H1 (cell line): ENCODE results near the gene TTC31. TPM values are rescaled to one million over a fixed set of nuclear protein-coding genes. Genes with fewer than 3 reads are reported as not detected.

Experiments
- ASH2L ChIP-seq: fragments of 200-600, 300-600 bp; sonication (generic); IDR thresholded peaks from one replicate; pipeline ENCODE4 v1.7.1; 2017; ENCODE audit warnings: low read length
- BACH1 ChIP-seq: IDR thresholded peaks from 2 replicates; pipeline ENCODE4 v1.6.1; 2012; ENCODE audit warnings: low read length, improper control_type of control experiment
- CREB1 ChIP-seq: IDR thresholded peaks from 2 replicates; pipeline ENCODE4 v1.6.1; 2012; ENCODE audit warnings: inconsistent platforms
- CTBP2 ChIP-seq: IDR thresholded peaks from 2 replicates; pipeline ENCODE4 v1.7.0; 2011; ENCODE audit warnings: borderline replicate concordance, mild to moderate bottlenecking, moderate library complexity, mixed read lengths, low read length; ENCODE audit not compliant: insufficient read depth, insufficient read length
- CTCF ChIP-seq, 3 experiments: IDR thresholded peaks; 1 replicate in 2 of 3; 2 replicates in 1 of 3; pipeline versions ENCODE4 v1.5.1 to v1.6.1; 2011; ENCODE audit warnings: low read length in 3 of 3, mild to moderate bottlenecking in 3 of 3, inconsistent platforms in 2 of 3, low read depth in 1 of 3, moderate library complexity in 1 of 3; ENCODE audit not compliant: insufficient read depth in 1 of 3; ENCODE audit errors: control extremely low read depth in 1 of 3
- EGR1 ChIP-seq: IDR thresholded peaks from 2 replicates; pipeline ENCODE4 v1.6.1; 2011; ENCODE audit warnings: low read depth, low read length, borderline replicate concordance
- EP300 ChIP-seq, 2 experiments: IDR thresholded peaks; 1 replicate in 1 of 2; 2 replicates in 1 of 2; pipeline ENCODE4 v1.6.1; 2011 to 2012; ENCODE audit warnings: low read depth in 2 of 2, low read length in 2 of 2, mild to moderate bottlenecking in 2 of 2, borderline replicate concordance in 1 of 2, inconsistent platforms in 1 of 2, moderate library complexity in 1 of 2
- EZH2 ChIP-seq: fragments of 200-600 bp; sonication (generic); IDR thresholded peaks from 2 replicates; pipeline ENCODE4 v1.7.1; 2012; ENCODE audit warnings: low read depth, mild to moderate bottlenecking, moderate library complexity, low read length, inconsistent platforms; ENCODE audit not compliant: severe bottlenecking
- GTF2F1 ChIP-seq: IDR thresholded peaks from 2 replicates; pipeline ENCODE4 v1.6.1; 2012; ENCODE audit warnings: low read depth, low read length, improper control_type of control experiment, borderline replicate concordance
- JUN ChIP-seq: IDR thresholded peaks from 2 replicates; pipeline ENCODE4 v1.6.1; 2011; ENCODE audit warnings: low read depth, mild to moderate bottlenecking, improper control_type of control experiment, low read length
- MAFK ChIP-seq: IDR thresholded peaks from 2 replicates; pipeline ENCODE4 v1.6.1; 2012; ENCODE audit warnings: low read depth, mild to moderate bottlenecking, improper control_type of control experiment, low read length
- NRF1 ChIP-seq: IDR thresholded peaks from 2 replicates; pipeline ENCODE4 v1.6.1; 2011; ENCODE audit warnings: mild to moderate bottlenecking, low read depth, low read length, improper control_type of control experiment
- SIX5 ChIP-seq: IDR thresholded peaks from 2 replicates; pipeline ENCODE4 v1.6.1; 2011; ENCODE audit warnings: mild to moderate bottlenecking, low read depth, low read length
- SP1 ChIP-seq: IDR thresholded peaks from 2 replicates; pipeline ENCODE4 v1.6.1; 2011; ENCODE audit warnings: low read depth, low read length
- SP2 ChIP-seq: IDR thresholded peaks from 2 replicates; pipeline ENCODE4 v1.6.1; 2012; ENCODE audit warnings: mild to moderate bottlenecking, low read length, inconsistent platforms
- TBP ChIP-seq: IDR thresholded peaks from 2 replicates; pipeline ENCODE4 v1.6.1; 2011; ENCODE audit warnings: low read depth, low read length, improper control_type of control experiment
- TCF12 ChIP-seq: IDR thresholded peaks from 2 replicates; pipeline ENCODE4 v1.6.1; 2011; ENCODE audit warnings: low read depth, mild to moderate bottlenecking, low read length
- YY1 ChIP-seq: IDR thresholded peaks from 2 replicates; pipeline ENCODE4 v1.6.1; 2011; ENCODE audit warnings: low read depth, mild to moderate bottlenecking, low read length
- polyA plus RNA-seq, 7 experiments: library from polyadenylated mRNA; depleted of rRNA in 3 of 7; stranded (reverse) in 5 of 7; unstranded in 2 of 7; fragments of >200 nt in 5 of 7; fragments of 200-250 nt in 2 of 7; gene quantifications; 1 replicate in 5 of 7; 2 replicates in 1 of 7; 4 replicates in 1 of 7; pipeline versions ENCODE4 v1.2.1 to v1.2.3, GENCODE V29; 2011 to 2013; ENCODE audit warnings: missing spikeins in 2 of 7, mixed read lengths in 2 of 7
- total RNA-seq: library from RNA; stranded (reverse); fragmentation: NEBNext Ultra II Directional; extraction: Animal tissue kit (Norgen Biotek cat#: 25700); gene quantifications from 2 replicates; pipeline ENCODE4 v1.2.1, GENCODE V29; 2021
- TF ChIP-seq, protein P1 (sequence below): IDR thresholded peaks from 2 replicates; pipeline ENCODE4 v1.6.1; 2012; ENCODE audit warnings: inconsistent platforms
- TF ChIP-seq, protein P2 (sequence below): IDR thresholded peaks from 2 replicates; pipeline ENCODE4 v1.6.1; 2011; ENCODE audit warnings: low read length, improper control_type of control experiment

The TTC31 gene
- total and polyA plus RNA-seq, 2 of the 8 experiments (the other 6 are each of a cell fraction or from before 2014, with no cell fraction given) = 28.8 to 29.9 TPM

DNA sequence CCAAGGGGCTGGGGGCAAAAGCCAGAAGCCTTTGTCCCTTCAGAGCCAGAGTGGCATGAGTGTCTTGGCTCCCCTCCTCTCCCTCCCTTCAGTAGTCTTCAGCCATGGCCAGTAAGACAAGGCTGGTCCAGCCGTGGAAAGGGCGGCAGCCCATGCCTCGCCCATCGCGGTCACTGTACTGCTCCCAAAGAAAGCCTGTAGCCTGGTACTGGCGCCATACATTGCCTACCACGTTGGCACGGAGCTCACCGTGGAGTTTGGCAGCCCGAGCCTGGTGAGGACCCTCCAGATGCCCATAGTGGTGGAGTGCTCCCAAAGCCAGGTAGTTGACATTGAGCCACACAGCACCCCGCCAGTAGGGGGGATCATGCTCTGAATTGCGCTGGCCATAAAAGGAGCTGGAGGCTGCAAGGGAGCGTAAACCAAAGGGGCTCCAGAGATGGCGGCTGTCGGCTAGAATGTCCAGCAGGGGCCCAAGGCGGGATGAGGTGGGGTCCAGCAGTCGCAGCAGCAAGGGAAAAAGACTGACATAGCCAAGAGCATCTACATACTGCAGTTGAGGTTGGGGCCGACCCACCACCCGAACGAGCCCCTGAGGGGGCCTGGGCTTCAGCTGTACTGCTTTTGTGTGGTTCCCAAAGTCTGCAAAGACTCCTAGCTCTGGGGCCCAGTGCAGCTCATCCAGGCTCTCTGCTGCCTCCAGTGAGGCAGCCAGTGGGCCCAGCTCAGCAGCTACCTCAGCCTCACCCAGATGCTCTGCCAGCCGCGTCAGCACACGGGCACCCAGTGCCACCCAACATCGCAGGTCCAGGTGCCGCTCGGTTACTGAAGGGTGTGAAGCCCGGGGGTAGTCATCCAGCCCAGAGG lies 21.5 kb upstream of the TTC31 start (continued):
- TF ChIP-seq, protein P1, sequence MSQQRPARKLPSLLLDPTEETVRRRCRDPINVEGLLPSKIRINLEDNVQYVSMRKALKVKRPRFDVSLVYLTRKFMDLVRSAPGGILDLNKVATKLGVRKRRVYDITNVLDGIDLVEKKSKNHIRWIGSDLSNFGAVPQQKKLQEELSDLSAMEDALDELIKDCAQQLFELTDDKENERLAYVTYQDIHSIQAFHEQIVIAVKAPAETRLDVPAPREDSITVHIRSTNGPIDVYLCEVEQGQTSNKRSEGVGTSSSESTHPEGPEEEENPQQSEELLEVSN = no peak
- TF ChIP-seq SP1 (no peak), CTCF (IDR thresholded peaks at IDR 0.05; ENCODE audit: control extremely low read depth in 1 of 3, insufficient read depth in 1 of 3, low read depth in 1 of 3, low read length in 3 of 3) (peak; percentile 39 to 73 (median 50)), ASH2L (no peak), SP2 (no peak), GTF2F1 (no peak), TCF12 (no peak), CTBP2 (no peak), YY1 (peak; percentile 31; the same call in 1 of the 2 replicates), EGR1 (no peak), TBP (no peak), BACH1 (no peak), NRF1 (no peak), MAFK (no peak), JUN (no peak), SIX5 (no peak), CREB1 (no peak), EZH2 (no peak), EP300 (IDR thresholded peaks at IDR 0.05; ENCODE audit: borderline replicate concordance in 1 of 2, low read depth in 2 of 2, low read length in 2 of 2) (no peak)
- TF ChIP-seq, protein P2, sequence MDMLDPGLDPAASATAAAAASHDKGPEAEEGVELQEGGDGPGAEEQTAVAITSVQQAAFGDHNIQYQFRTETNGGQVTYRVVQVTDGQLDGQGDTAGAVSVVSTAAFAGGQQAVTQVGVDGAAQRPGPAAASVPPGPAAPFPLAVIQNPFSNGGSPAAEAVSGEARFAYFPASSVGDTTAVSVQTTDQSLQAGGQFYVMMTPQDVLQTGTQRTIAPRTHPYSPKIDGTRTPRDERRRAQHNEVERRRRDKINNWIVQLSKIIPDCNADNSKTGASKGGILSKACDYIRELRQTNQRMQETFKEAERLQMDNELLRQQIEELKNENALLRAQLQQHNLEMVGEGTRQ = no peak
